ENCODE measurements around the gene UGT1A9. TPM values are rescaled to one million over a fixed set of nuclear protein-coding genes. Genes with fewer than 3 reads are reported as not detected.

The UGT1A9 gene
- total and polyA plus RNA-seq, 2 of the 4 experiments (the other 2 are of a cell fraction) = not detected

- TF ChIP-seq CHD1 (IDR thresholded peaks at IDR 0.05; ENCODE audit: low read depth, low read length) = no peak
These were observed 148.4 kb downstream of the UGT1A9 start (continued) for GRCh38 chr2:233819884-233820773.

DNA sequence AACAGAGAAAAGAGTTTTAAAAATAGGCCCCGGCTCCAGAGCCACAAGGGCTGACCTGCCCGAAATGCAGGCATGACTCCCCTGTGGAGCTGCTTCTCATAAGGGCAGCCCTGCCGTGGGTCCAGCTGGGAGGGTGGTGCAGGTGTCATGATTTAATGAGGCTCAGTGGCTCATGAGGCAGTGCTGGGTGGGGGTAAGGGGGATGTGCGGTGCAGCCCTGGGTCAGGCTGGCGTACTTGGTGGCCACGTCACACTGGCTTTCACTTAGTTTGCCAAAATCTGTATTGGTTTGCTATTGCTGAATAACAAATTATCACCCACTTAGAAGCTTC, 149.0 kb downstream of the UGT1A9 start:
- CTCF ChIA-PET = no interaction called here

More for the DNA sequence above, 149.0 kb downstream of the UGT1A9 start:
- POLR2A ChIA-PET (ENCODE audit: unreplicated experiment) = no interaction called here
- Histone ChIP-seq H3K27me3 (ENCODE audit: control insufficient read depth, insufficient read depth, low read length) (peaks cover 10% of the 10 kb centered on the region), H3K4me1 (ENCODE audit: control insufficient read depth, insufficient read depth, low read length) (no peaks in the 10 kb centered on the region), H3K56ac (ENCODE audit: extremely low read depth, insufficient read depth, low read length) (no peak overlapping the region), H3K9me1 (ENCODE audit: insufficient read depth, low read length) (no peaks in the 10 kb centered on the region), H2BK20ac (ENCODE audit: low read depth, low read length) (no peak overlapping the region), H4K8ac (ENCODE audit: low read depth in 2 of 2, low read length in 2 of 2) (no peak overlapping the region), H3K4ac (ENCODE audit: low read depth, low read length) (no peak overlapping the region), H4K5ac (ENCODE audit: low read depth, low read length) (no peak overlapping the region), H3K36me3 (ENCODE audit: control insufficient read depth, insufficient read depth, low read length) (no peaks in the 10 kb centered on the region), H3K79me1 (ENCODE audit: low read depth in 1 of 2, low read length in 2 of 2) (no peaks in the 10 kb centered on the region), H2AK9ac (replicated peaks; ENCODE audit: low read depth, low read length, poor library complexity) (no peak overlapping the region), H2BK120ac (ENCODE audit: low read depth, low read length) (no peak overlapping the region), H3K23ac (ENCODE audit: low read depth, low read length) (no peak overlapping the region), H3K14ac (replicated peaks; ENCODE audit: low read depth, low read length) (no peak overlapping the region), H4K20me1 (ENCODE audit: insufficient read depth, low read length) (no peaks in the 10 kb centered on the region), H2AFZ (replicated peaks; ENCODE audit: low read length, poor library complexity) (no peak overlapping the region), H2BK5ac (ENCODE audit: low read depth, low read length, poor library complexity, severe bottlenecking) (no peak overlapping the region), H3K18ac (ENCODE audit: low read depth, low read length) (no peak overlapping the region), H3K9ac (ENCODE audit: low read depth, low read length) (no peak overlapping the region), H2AK5ac (ENCODE audit: low read depth, low read length) (no peak overlapping the region), H3K9me3 (ENCODE audit: control insufficient read depth, insufficient read depth, low read length) (no peaks in the 10 kb centered on the region), H2BK15ac (ENCODE audit: low read depth, low read length) (no peak overlapping the region), H3K27ac (ENCODE audit: insufficient read depth, low read length) (no peak overlapping the region), H4K91ac (ENCODE audit: insufficient read depth, low read depth, low read length) (no peak overlapping the region), H3K4me2 (ENCODE audit: low read depth, low read length) (no peak overlapping the region), H3K4me3 (ENCODE audit: insufficient read depth, low read depth, low read length) (no peak overlapping the region)
- dilution Hi-C loops (cut with HindIII; ENCODE audit: low sequenced_read_pairs, unreplicated experiment) (no loop called here), in situ Hi-C loops (cut with MboI; ENCODE audit: low sequenced_read_pairs) (no loop called here), intact Hi-C loops (cut with micrococcal nuclease) (no loop called here)
- no peak for TF ChIP-seq MAFK (IDR thresholded peaks at IDR 0.05; ENCODE audit: low read depth, low read length)
- no peak for TF ChIP-seq SMC3 (IDR thresholded peaks at IDR 0.05; ENCODE audit: low read depth, low read length)
- TF ChIP-seq, protein P1, sequence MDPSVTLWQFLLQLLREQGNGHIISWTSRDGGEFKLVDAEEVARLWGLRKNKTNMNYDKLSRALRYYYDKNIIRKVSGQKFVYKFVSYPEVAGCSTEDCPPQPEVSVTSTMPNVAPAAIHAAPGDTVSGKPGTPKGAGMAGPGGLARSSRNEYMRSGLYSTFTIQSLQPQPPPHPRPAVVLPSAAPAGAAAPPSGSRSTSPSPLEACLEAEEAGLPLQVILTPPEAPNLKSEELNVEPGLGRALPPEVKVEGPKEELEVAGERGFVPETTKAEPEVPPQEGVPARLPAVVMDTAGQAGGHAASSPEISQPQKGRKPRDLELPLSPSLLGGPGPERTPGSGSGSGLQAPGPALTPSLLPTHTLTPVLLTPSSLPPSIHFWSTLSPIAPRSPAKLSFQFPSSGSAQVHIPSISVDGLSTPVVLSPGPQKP (IDR thresholded peaks at IDR 0.05; ENCODE audit: borderline replicate concordance, low read depth, low read length) = no peak
- no peak for TF ChIP-seq CEBPB (IDR thresholded peaks at IDR 0.05; ENCODE audit: low read depth, low read length)
- TF ChIP-seq, protein P2, sequence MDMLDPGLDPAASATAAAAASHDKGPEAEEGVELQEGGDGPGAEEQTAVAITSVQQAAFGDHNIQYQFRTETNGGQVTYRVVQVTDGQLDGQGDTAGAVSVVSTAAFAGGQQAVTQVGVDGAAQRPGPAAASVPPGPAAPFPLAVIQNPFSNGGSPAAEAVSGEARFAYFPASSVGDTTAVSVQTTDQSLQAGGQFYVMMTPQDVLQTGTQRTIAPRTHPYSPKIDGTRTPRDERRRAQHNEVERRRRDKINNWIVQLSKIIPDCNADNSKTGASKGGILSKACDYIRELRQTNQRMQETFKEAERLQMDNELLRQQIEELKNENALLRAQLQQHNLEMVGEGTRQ (IDR thresholded peaks at IDR 0.05; ENCODE audit: low read depth, low read length) = no peak
- no peak for TF ChIP-seq MXI1 (IDR thresholded peaks at IDR 0.05; ENCODE audit: borderline replicate concordance, low read depth, low read length)
- no peak for TF ChIP-seq NFE2L2 (IDR thresholded peaks at IDR 0.05; ENCODE audit: low read depth, low read length)
- TF ChIP-seq POLR2A (IDR thresholded peaks at IDR 0.05; ENCODE audit: low read depth, low read length) = no peak
- TF ChIP-seq RFX5 (IDR thresholded peaks at IDR 0.05; ENCODE audit: low read depth, low read length) = no peak
- no peak for ATAC-seq (ENCODE audit: low read depth)
- 83% methylated on average over 2 of the region's 6 CpGs; no CpG with 5 or more reads in 1 of the 2 experiments for WGBS, 2 experiments (ENCODE audit: extremely low coverage in 2 of 2, insufficient read length in 1 of 2)
- BruUV-seq (replicated peaks) = no TSS peak
- DNase-seq = no peak
